ENCODE results near the gene ADAP2. TPM values are rescaled to one million over a fixed set of nuclear protein-coding genes. Genes with fewer than 3 reads are reported as not detected.

The ADAP2 gene
- total RNA-seq, 1 donor from 2014 or later: 12.5 TPM

DNA sequence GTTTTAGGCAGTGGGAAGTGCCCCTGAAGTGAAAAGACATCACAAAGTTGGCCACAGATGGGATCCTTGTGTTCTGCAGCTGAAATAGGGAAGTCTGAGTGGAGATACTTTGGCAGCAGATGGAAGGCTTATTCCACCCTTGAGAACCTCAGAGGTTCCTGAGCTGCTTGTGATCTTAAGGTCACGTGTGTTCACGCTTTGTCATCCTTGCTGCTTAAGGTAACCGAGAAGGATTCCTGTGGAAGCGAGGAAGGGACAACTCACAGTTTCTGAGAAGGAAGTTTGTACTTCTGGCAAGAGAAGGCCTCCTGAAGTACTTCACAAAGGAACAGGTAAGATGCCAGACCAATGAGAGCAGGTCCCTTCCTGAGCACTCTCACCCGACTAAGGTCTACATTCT is 12.2 kb downstream of the ADAP2 start:
- intact Hi-C loops (cut with DNase I): no loop called here
- TF ChIP-seq, protein P1, sequence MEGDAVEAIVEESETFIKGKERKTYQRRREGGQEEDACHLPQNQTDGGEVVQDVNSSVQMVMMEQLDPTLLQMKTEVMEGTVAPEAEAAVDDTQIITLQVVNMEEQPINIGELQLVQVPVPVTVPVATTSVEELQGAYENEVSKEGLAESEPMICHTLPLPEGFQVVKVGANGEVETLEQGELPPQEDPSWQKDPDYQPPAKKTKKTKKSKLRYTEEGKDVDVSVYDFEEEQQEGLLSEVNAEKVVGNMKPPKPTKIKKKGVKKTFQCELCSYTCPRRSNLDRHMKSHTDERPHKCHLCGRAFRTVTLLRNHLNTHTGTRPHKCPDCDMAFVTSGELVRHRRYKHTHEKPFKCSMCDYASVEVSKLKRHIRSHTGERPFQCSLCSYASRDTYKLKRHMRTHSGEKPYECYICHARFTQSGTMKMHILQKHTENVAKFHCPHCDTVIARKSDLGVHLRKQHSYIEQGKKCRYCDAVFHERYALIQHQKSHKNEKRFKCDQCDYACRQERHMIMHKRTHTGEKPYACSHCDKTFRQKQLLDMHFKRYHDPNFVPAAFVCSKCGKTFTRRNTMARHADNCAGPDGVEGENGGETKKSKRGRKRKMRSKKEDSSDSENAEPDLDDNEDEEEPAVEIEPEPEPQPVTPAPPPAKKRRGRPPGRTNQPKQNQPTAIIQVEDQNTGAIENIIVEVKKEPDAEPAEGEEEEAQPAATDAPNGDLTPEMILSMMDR (IDR thresholded peaks at IDR 0.05): no peak
- no peak overlapping the region for H3K4me3 ChIP-seq

DNA sequence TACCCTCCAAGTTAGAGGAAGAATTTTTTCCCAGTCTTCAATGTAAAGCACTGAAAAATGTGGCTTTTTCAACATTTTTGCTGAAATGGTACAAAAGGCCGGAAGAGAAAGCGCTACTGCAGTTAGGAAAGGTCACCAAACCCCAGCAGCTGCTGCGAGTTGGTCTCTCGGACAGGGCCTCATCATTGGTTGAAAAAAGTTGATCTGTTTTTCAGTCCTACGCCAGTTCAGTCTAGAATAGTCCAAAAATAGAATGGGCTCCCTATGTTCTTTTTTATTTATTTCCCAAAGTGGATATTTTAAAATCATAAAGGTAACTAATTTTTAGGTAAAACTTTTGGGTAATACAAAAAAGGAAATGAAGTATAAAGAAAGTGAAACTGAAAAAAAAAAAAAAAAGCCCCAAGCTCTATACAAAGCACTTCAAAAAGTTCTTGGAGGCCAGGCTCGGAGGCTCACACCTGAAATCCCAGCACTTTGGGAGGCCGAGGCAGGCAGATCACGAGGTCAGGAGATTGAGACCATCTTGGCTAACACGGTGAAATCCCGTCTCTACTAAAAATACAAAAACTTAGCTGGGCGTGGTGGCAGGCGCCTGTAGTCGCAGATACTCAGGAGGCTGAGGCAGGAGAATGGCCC is 17.4 kb downstream of the ADAP2 start:
- Histone ChIP-seq H3K4me1 (no peaks in the 10 kb centered on the region), H3K4me3 (no peak overlapping the region), H3K9me3 (no peaks in the 10 kb centered on the region), H3K27me3 (no peaks in the 10 kb centered on the region), H3K36me3 (no peaks in the 10 kb centered on the region), H3K27ac (no peak overlapping the region)
- TF ChIP-seq, protein P1 (IDR thresholded peaks at IDR 0.05): no peak
- DNase-seq (ENCODE audit: low spot score in 2 of 2): no peak
- intact Hi-C loops (cut with DNase I): no loop called here

More for the DNA sequence above, 12.2 kb downstream of the ADAP2 start:
- H3K4me1 ChIP-seq: no peaks in the 10 kb centered on the region
- H3K27ac ChIP-seq: no peak overlapping the region
- no peak for DNase-seq (ENCODE audit: low spot score in 2 of 2)
- no peaks in the 10 kb centered on the region for H3K27me3 ChIP-seq
- no peaks in the 10 kb centered on the region for H3K36me3 ChIP-seq
- no peaks in the 10 kb centered on the region for H3K9me3 ChIP-seq

DNA sequence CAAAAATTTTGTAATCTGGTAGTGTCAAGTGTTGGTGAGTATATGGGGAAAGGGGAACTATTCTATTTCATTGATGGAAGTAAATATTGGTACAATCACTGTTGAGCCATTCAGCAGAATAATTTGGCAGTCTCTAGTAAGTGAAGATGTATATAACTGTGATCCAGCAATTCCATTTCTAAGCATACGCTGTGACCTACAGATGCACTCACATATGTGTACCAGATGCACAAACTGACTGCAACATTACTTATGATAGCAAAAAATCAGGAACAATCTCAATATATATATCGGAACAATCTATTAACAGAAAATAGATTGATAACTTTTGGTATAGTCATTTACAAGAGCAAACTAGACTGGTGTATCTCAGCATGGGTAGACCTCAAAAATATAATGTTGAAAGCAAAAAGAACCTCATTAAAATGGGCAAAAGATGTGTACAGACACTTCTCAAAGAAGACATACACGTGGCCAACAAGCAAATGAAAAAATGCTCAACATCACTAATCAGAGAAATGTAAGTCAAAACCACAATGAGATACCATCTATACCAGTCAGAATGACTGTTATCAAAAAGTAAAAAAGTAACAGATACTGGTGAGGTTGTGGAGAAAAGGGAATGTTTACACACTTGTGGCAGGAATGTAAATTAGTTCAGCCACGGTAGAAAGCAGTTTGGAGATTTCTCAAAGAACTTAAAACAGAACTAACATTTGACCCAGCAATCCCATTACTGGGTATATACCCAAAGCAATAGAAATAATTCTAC is 20.7 kb downstream of the ADAP2 start:
- Histone ChIP-seq H3K4me3 (no peak overlapping the region), H3K27ac (no peak overlapping the region), H3K36me3 (no peaks in the 10 kb centered on the region), H3K4me1 (no peaks in the 10 kb centered on the region), H3K27me3 (no peaks in the 10 kb centered on the region), H3K9me3 (no peaks in the 10 kb centered on the region)
- TF ChIP-seq, protein P1 (IDR thresholded peaks at IDR 0.05): no peak
- DNase-seq (ENCODE audit: low spot score in 2 of 2): no peak
- intact Hi-C loops (cut with DNase I): no loop called here

DNA sequence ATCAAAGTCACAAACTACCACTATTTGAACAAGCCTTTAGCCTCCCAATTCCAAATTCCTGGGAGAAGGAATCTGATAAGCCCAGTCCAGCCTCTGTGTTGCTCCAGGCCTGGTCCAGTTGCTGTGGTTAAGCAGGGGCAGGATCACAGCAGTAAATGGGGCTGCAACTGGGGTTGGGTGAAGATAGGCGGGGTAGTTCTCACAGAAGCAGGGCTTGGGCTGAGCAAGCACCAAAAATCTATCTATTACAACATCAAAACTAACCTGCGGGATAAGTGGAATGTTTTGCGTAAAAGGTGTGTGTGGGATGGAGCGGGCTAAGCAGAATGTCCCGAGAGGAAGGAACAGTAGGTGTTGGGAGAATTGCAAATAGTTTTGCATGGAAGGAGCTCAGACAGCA is 26.1 kb downstream of the ADAP2 start:
- no peak for DNase-seq (ENCODE audit: low spot score in 2 of 2)
- Histone ChIP-seq H3K27me3 (no peaks in the 10 kb centered on the region), H3K9me3 (no peaks in the 10 kb centered on the region), H3K4me3 (no peak overlapping the region), H3K27ac (no peak overlapping the region), H3K36me3 (no peaks in the 10 kb centered on the region), H3K4me1 (no peaks in the 10 kb centered on the region)
- TF ChIP-seq, protein P1 (IDR thresholded peaks at IDR 0.05): no peak
- intact Hi-C loops (cut with DNase I): no loop called here

DNA sequence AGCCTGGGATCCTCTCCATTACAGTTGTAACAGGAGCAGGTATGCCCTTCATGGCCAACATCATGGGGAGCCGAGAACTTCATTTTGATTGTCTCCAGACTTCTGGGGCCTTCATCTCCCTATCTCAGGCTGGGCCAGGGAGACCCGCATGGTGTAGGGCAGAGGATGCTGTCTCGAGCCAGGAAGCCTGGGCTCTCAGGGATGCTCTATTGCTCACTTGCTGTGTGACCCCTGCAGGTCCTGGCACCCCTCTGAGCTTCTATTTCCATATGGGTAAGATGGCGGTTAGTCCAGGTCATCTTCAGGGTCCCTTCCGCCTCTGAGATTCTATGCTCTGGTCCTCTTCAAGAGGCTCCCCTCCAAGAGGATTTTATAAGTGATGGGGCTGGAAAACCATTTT is 28.4 kb downstream of the ADAP2 start:
- intact Hi-C loops (cut with DNase I): no loop called here
- H3K36me3 ChIP-seq: no peaks in the 10 kb centered on the region
- no peak overlapping the region for H3K27ac ChIP-seq
- DNase-seq (ENCODE audit: low spot score in 2 of 2): no peak
- no peaks in the 10 kb centered on the region for H3K4me1 ChIP-seq
- TF ChIP-seq, protein P1 (IDR thresholded peaks at IDR 0.05): no peak
- H3K27me3 ChIP-seq: no peaks in the 10 kb centered on the region
- no peaks in the 10 kb centered on the region for H3K9me3 ChIP-seq
- no peak overlapping the region for H3K4me3 ChIP-seq
